COLO829 (cell line): ENCODE data around the gene S100A8.
"Not testable (repeated sequence)": the region's sequence is repeated elsewhere in the genome, so short reads cannot be mapped to it uniquely, and the experiment has no call there.

Experiments
- DNase-seq: peaks from one replicate; pipeline ENCODE4 v3.0.0; 2012; ENCODE audit warnings: low spot score

Gene S100A8

GRCh38 chr1:153347856-153348255, 43.0 kb downstream of the S100A8 start:
- no peak for DNase-seq

GRCh38 chr1:153347049-153347448, 43.8 kb downstream of the S100A8 start:
- not testable (repeated sequence) for DNase-seq

- DNase-seq: no peak
Observed at GRCh38 chr1:153346077-153346723, 44.7 kb downstream of the S100A8 start.

GRCh38 chr1:153345187-153346076, 45.4 kb downstream of the S100A8 start:
- DNase-seq: no peak

- no peak for DNase-seq
Observed at GRCh38 chr1:153344718-153345025, 46.2 kb downstream of the S100A8 start.

GRCh38 chr1:153343811-153344717, 46.8 kb downstream of the S100A8 start:
- no peak for DNase-seq

- no peak for DNase-seq
Observed at GRCh38 chr1:153343040-153343681, 47.7 kb downstream of the S100A8 start.

- DNase-seq: no peak
Observed at GRCh38 chr1:153342178-153342577, 48.7 kb downstream of the S100A8 start.

GRCh38 chr1:153341431-153341934, 49.4 kb downstream of the S100A8 start:
- no peak for DNase-seq

- DNase-seq: no peak
Observed at GRCh38 chr1:153340356-153340755, 50.5 kb downstream of the S100A8 start.
